Activated CD4-positive, CD25-positive, alpha-beta regulatory T cell treated with anti-CD3 and anti-CD28 coated beads, Interleukin-2, amount 50 U/mL, for 16 hours (primary cell): ENCODE data around the gene ANO1.

Experiments used
- DNase-seq: peaks from one replicate; pipeline ENCODE4 v3.0.0-alpha.2; 2020; ENCODE audit warnings: low read depth, low spot score

ANO1 gene

DNA sequence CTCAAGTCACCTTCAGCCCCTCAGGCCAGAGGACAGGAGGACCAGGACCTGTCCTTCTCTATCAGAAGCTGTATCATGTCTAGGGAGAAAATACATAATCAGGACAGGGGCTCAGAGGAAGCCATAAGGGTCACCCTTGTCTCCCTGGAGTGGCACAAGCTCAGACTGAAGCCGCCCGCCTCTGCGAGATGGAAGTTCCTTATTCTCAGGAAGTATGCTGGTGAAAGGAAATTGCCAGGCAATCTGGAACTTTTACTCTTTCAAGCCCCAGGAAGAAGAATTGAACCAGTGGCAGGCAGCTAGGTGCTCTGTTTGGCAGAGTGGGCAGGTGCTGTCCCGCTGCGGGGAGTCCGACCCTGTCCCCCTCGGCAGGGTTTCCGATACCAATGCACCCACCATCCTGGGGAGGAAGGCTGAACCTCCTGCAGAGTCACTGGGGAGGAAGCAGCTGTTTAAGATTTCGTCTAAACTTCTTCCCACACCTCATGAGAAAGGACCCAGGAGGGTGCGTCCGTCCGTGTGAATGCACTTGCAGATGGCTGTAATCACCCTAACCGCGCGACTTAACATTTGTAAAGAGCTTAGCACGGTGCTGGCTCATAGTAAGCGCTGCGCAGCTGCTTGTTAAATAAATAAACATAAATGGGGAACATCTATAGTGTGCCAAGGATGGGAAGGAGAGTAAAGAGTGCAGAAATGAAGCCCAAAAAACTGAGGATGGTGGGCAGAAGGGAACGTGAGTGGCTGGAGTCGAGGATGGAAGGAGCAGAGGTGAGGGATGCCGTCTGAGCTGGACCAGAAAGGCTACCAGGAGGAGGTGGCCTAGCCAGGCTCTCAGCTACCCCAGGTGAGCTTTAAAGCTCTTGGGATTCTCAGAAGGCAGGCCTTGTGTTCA is 5.0 kb upstream of the ANO1 start:
- no peak for DNase-seq

DNA sequence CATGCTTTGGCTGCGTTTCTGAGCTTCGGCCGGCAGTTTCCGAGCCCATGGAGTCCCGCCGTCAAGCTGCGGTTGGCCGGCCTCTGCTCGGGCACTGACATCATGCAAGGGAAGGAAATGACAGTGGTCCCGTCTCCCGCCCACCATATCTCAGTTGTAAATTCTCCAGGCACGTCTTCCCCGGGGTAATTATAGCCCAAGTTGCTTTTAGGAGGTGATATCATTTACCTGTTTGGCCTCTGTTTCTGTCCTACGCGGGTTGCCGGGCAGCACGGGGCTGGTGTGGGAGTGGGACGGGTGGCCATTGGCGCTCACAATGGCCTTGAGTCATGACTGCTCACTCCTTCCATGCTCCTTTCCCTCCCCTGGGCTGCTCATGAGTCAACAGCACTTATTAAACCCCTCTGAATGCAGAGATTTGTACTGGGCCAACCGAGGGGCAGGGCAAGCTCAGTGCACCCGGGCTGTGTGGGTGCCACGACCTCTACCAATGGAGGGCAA is 4.2 kb upstream of the ANO1 start:
- no peak for DNase-seq

DNA sequence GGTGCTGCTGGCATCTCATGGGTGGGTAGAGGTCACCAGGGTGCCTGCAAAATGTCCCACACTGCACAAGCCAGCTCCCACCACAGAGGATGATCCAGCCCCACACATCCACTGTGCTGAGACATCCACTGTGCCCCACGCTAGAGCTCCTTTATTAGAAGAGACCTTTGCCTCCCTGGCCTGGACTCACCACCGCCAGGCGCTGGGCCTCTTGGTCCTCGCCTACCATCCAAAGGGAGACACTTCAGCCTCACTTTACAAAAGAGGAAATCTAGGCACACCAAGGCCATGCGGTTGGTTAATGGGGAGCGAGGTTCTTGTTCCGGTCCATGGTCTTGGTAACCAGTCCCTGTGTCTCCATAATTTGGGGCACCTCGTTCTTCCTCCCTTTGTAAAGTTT is 3.4 kb upstream of the ANO1 start:
- DNase-seq: no peak

DNA sequence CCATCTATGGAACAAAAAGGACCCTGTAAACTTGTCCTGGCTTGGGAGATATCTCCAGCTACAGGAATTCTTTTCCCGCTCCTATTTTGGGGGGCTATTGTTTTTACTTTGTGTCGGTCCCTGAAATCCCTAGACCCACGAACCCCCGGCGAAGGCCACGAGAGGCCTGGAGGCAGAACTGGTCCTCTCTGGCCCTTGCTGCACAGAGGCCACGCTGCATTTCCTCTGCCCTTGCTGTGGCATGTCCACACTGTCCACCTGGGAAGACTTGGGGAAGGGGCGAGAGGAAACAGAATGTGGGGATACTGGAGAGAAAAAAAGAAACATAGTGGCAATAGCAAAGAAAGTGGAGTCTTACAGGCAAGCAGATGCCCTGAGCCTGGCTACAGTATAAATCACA is 2.3 kb upstream of the ANO1 start:
- DNase-seq: no peak

DNA sequence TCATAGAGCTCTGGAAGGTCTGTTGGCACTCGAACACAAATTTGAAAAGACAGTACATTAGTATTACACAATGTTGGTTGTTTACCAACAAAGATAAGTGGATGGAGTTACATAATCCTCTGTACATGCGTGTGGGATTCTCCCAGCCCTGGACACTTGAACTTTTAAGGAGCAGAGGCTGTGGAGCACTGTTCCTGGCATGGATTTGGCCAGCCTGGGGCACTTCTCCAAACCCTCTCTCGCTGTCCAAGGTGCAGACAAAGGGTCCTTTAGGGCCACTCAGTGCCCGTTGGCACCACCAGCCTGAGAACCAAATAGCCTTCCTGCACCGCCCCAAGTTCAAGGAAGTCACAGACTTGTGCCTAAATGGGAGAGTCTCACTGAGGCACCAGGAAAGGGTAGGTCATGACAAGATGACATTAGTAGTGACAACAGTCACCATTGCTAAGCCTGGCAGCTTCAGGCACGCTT is 1.6 kb upstream of the ANO1 start:
- no peak for DNase-seq

DNA sequence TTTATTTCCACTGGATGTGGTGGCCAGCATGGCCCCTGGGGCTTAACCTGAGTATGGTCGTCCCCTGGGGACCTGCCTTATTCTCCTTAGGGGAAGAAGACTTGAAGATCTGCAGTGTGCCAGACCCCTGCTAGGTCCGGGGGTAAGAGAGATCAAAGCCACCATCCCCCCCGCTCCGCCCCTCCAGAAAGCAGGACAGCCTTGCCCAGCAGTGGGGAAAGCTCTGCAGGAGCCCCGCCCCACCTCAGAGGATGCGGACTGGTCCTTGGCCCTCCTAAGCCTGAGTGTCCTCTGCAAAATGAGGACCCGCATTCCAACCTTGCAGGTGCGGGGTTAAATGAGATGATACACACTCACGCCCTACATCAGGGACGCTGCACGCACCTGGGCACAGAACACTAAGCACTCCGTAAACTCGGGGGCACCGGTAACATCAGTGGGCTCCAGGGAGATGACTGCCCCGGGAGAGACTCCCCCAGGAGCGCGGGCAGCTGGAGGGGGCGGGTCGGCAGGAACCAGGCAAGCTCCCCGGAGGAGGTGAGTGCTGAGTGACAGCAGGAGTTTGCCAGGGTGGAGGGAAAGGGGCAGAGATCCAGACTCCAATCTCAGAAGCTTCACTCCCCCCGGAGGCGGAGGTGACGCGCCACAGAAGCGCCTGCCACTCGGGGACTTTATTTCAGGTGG is 564 bp upstream of the ANO1 start:
- no peak for DNase-seq

DNA sequence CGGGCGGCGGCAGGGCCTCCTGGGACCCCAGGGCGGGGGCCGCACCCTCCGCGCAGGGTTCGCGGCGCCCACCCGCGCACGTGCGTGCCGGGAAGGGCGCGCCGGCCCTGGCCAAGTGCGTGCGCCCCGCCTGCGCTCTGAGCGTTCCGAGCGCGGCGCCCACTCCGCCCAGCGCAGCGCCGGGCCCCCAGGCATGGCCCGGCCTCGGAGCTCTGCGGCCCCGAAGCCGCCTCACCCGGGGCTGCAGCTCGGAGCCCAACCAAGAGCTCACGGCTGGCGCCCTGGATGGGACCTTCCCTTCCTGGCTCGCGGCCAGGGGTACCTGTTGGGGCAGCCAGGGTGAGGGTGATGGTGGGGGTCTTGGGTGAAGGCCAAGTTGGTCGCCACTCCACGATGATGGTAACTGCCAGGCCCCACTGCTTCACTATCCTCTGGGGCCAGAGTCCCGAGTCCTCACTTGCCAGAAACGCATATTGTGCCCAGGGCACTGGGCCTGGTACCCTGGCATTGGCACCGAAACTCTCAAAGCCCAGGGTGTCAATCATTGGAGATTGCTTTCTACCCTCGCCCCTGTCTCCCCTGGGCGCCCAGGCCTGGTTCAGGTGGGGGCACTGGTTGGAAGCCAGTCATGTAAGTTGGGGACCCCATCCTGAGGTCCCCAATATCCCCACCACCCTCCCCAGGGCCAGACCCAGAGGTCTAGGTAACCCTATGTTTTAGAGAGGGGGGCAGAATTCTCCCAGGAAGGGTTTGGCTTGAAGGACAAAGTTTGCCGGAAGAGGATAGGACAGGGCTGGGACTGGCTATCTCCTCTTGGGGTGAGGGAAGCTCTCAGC is 882 bp downstream of the ANO1 start:
- no peak for DNase-seq

DNA sequence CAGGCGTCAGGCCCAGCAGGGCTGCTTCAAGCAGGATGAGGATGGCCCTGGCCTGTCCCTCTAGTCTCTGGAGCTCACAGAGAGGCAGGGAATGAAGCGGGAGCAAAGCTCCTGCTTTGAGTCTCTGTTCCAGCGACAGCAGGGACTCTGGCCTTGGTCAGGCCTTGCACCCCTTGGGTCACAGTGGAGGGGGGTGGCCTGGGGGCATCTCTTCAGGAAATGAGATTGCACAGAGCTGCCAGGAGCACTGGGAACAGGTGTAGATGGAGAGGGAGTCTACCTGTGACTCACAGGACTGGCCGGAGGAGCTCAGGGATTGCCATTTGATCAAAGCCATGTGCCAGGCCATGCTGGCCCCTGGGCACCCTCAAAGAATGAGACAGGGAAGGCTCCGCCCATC is 1.6 kb downstream of the ANO1 start:
- DNase-seq: no peak

DNA sequence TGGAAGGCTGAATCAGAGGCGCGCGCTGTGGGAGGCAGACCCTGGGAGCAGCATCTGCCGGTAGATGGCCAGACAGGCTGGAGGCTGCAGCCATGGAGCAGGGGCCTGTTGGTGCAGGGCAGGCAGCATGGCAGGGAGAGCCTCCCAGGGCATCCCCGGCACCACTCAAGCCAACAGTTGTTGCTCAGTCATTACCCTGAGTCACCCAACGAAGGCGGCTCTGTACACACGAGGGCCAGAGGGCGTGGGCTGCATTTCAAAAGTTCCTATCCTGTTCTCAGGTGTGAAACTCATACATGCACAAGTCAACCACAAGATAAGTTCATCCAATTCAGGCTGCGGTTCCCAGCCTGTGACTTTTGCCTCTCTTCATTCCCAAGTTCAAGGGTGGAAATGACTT is 2.6 kb downstream of the ANO1 start:
- no peak for DNase-seq

DNA sequence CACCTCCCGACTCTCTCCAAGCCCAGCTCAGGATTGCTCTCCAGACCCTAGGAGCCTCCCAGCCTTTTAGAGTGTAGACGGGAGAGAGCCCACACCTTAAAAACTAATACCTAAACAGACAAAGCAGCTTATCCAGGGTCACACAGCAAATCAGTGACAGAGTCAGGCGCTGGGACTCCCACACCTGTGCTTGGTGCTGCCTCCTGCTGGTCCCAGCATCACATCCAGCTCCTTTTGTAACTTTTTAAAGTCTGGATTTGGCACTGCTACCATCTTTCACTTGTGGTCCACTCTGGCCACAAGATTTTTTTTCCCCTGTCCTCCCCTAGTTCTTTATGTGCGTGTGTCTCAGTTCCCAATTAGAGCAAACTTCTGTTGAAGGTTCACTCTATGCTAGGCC is 4.7 kb downstream of the ANO1 start:
- no peak for DNase-seq

DNA sequence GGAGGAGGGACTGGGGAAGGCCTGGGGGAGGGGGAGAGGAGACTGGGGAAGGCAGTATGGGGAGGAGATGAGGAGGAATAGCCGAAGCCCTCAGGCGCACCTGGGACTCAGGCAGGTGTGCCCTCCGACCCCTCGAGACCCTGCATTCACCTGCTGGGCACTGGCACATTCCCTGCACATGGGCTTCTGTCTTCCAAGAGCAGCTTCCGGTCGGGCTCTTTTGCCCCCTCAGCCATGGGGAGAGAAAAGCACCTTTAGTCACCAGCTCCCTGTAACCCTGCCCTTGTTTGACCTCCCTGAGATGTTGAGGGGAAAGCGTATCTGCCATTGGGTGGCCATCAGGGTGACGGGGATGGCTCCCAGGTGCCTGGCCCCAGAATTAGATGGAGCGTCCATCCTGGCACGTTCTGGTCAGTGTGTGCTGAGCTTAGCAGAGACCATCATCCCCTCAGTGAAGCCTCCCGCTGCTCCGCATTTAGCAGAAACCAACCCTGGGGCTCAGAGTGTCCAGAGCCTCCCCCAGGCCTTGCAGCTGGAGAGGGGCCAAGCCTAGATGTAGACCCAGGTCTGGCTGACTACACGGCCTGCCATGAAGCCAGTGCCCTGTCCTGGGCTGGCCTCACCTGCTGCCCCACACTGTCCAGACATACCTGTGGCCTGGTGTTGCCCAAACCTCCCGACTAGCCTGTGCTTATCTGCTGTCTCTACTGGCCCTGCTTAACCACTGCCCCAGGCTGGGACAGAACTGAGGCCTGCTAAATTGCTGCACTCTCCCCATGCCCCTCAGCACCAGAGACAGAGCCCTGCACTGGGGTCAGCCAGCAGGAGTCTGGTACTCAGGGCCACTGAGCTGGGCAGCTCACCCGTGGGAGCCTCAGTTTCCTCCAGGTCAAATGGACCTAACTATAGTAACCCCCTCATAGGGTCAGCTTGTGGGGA is 6.2 kb downstream of the ANO1 start:
- DNase-seq: no peak

DNA sequence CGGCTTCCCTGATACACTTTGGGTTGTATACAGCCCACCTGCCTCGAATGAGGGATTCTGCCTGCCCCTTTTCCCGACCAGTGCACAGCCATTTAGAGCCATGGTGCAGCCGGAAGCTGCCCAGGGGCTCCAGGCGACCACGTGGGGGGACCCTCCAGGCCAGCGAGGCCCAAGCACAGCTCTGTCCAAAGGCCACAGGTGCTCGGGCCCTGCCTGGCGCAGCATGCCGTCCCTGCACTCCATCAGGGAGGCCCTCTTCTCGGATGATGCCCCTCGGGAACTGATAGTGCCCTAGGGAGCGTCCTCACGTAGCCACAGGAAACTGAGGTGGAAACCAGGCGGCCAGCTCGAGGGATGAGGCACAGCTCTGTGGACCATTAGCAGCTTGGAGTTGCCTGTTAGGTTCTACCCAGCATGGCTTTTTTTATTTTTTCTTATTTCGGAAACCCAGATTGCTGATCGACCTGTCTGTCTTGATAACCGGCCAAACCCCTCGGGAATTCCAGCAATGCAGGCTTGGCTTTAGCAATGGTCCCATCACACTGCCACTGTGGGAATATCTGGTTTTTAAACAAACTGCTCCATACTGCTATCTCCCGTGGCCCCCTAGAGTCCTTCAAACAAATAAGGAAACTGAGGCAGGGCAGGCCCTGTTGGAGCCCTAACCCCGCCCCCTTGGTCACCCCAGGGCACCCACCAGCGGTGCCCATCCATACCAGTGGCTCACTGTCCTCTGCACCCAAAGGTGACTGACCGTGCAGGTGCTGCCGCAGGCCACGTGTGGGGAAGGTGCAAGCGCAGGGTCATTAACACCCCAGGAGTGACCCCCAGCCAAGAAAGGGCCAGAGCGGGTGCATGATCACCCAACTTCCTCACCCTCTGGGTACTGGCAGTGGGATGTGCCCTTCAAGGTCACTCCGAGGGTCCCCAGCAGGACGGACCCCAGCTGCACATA is 8.0 kb downstream of the ANO1 start:
- DNase-seq: no peak

DNA sequence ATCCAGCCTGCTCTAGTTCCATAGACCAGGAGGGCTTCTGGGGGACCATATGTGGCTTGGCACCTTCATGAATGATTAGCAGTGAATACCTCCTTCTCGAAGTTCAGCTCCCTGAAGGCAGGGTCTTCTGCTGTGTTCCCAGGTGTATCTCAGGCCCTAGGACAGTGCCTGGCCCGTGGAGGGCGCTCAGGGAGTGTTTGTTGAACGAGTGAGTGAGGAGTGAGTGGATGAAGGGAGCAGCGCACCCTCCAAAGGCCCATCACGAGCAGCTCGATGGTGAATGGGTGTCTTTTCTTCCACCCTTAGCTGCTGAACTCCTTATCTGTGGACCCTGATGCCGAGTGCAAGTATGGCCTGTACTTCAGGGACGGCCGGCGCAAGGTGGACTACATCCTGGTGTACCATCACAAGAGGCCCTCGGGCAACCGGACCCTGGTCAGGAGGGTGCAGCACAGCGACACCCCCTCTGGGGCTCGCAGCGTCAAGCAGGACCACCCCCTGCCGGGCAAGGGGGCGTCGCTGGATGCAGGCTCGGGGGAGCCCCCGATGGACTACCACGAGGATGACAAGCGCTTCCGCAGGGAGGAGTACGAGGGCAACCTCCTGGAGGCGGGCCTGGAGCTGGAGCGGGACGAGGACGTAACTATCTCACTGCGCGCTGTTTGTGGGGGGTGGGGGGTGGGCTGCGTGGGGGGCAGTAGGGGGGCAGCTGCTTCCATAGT is 9.5 kb downstream of the ANO1 start:
- no peak for DNase-seq

DNA sequence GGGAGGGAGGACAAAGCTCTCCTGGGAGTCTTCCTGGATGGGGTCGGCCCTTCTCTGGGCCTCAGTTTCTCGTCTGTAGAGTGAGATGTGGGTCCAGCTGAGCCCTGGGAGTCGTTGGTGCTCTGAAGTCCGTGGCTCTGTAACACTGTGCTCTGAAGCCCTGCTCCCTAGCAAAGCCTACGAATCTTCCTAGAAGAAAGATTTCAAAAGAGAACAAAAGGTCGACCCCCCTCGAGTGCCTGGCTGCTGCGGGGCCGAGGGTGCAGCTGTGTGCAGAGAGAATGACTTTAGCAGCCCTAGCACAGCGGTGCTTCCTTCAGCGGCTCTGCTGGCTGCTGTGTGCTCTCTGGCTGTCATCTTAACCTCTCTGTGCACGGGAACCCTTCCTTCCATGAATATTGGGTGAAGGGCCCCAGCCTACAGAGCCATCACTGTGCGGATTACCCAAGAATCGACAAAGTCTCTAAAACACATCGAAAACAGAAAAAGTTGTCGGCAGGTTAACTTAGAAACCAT is 10.7 kb downstream of the ANO1 start:
- no peak for DNase-seq

DNA sequence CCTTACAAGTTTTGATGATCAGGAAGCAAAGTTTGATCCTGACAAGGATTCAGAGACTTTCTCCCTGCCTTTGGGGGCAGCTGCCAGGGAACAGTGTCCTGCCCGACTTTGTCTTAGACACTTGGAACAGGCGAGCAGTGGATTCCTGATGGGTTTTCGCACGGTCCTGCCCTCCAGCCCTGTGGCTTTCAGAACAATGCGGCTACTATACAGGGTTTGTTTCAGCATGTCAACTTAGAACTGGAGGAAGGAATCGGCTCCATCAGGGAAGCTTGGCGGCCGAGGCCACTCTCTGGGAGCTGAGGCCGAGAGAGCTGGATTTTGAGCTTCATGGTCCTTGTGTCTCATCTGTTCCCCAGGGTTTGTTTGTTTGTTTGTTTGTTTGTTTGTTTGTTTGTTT is 11.5 kb downstream of the ANO1 start:
- no peak for DNase-seq

DNA sequence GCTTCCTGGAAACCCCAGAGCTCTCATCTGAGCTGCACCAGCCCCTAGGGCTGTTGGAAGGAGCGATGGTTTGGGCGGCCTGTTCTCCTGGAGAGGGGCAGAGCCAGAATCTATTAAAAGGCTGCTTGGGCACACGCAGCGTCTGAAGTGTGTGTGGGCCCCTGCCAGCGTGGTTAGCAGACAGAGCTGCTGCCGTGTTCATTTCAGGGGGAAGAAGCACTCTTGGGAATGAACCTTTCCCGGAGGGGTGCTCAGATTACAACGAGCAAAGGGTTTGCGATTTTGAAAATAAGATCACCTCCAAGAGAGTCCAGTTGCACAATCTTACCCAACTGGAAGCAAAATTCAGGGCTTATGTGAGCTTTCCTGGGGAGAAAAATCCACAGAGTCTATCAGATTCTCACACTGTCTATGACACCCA is 12.9 kb downstream of the ANO1 start:
- DNase-seq: no peak

DNA sequence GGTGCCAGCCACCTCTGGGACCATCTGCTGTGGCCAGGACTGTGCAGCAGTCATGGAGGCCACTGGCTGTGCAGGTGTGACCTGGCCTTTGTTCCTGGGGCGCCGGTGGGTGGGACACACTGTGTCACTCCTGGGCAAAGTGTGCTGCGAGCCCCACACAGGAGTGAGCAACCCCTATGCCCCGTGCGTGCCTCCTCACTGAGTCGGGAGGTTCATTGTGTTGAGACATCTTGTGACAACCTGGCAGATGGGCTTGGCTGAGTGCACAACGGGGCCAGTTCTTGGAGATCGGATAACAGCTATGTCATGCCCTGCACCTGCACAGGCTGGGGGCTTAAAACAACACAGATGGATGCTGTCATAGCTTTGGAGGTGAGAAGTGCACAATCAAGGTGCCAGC is 13.5 kb downstream of the ANO1 start:
- no peak for DNase-seq

DNA sequence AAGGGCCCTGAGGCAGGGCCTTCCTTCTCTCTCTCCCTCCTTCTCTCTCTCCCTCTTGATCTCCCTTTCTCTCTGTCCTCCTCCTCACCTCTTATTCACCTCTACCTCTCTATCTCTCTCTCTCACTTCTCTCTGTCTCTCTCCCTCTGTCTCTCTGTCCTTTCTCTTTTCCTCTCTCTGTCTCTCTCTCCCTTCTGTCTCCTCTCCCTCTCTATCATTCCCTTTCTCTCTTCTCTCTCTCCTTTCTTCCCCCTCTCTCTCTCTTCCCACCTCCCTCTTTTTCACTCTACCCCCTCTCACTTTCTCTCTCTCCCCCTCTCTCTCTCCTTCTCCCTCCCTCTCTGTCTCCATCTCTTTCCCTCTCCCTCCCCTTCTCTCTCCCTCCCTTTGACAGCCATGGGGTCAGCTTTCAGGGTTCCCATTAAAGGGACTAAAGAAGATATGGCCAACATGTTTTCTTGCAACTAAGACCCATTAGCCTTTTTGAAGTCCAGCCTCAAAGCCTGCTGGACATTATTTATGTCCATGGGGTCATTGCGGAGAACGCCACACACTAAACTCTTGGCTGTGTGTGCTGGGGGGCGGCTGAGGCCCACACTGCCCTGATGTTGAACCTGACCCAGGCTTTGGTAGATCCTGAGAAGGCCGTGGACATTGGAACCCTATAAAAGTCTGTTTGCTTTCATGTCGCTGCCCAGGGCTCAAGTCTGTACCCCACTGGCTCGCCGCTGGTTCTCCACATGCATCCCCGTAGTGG is 15.0 kb downstream of the ANO1 start:
- DNase-seq: no peak
